GM23338 (cell line): ENCODE data around the gene PYM1. TPM values are rescaled to one million over a fixed set of nuclear protein-coding genes. Genes with fewer than 3 reads are reported as not detected.

ENCODE experiments used
- ATAC-seq: fragments of 200-7000 bp; cut with Tn5 transposase; 3 replicates; pipeline ENCODE4 v1.9.1; 2020
- DNase-seq: peaks from one replicate; pipeline ENCODE4 v3.0.0-alpha.2; 2015; ENCODE audit warnings: low spot score
- H2AFZ ChIP-seq: fragments of 200-600 bp; sonication (generic); 2 replicates; pipeline ENCODE4 v1.8.0; 2016; ENCODE audit warnings: antibody characterized with exemption, mild to moderate bottlenecking, moderate library complexity
- H3F3A ChIP-seq: fragments of 200-600 bp; sonication (generic); replicated peaks from 2 replicates; pipeline ENCODE4 v1.8.0; 2017; ENCODE audit warnings: antibody characterized with exemption, mixed run types, low read depth
- H3K27ac ChIP-seq: fragments of 200-600 bp; sonication (generic); 2 replicates; pipeline ENCODE4 v1.6.1; 2016; ENCODE audit warnings: low read depth
- H3K27me3 ChIP-seq: fragments of 200-600 bp; sonication (generic); 2 replicates; pipeline ENCODE4 v1.8.0; 2016; ENCODE audit warnings: mild to moderate bottlenecking, mixed run types, moderate library complexity; ENCODE audit not compliant: insufficient read depth
- H3K36me3 ChIP-seq: fragments of 200-600 bp; sonication (generic); 2 replicates; pipeline ENCODE4 v1.8.0; 2016; ENCODE audit warnings: mild to moderate bottlenecking; ENCODE audit not compliant: insufficient read depth
- H3K4me1 ChIP-seq: fragments of 200-600 bp; sonication (generic); 2 replicates; pipeline ENCODE4 v1.8.0; 2016; ENCODE audit warnings: mild to moderate bottlenecking, moderate library complexity; ENCODE audit not compliant: insufficient read depth
- H3K4me2 ChIP-seq: fragments of 200-600 bp; sonication (generic); 2 replicates; pipeline ENCODE4 v1.7.1; 2017; ENCODE audit warnings: mixed run types
- H3K4me3 ChIP-seq: fragments of 200-600 bp; sonication (generic); 2 replicates; pipeline ENCODE4 v1.6.1; 2016; ENCODE audit warnings: mixed run types
- H3K79me2 ChIP-seq: fragments of 200-600 bp; sonication (generic); replicated peaks from 2 replicates; pipeline ENCODE4 v1.8.0; 2017; ENCODE audit warnings: mild to moderate bottlenecking; ENCODE audit not compliant: insufficient read depth
- H3K9me2 ChIP-seq: fragments of 200-600 bp; sonication (generic); 2 replicates; pipeline ENCODE4 v1.8.0; 2017; ENCODE audit not compliant: insufficient read depth
- H4K20me1 ChIP-seq: fragments of 200-600 bp; sonication (generic); replicated peaks from 2 replicates; pipeline ENCODE4 v1.8.0; 2017; ENCODE audit warnings: mild to moderate bottlenecking; ENCODE audit not compliant: insufficient read depth
- H3K27ac Mint-ChIP-seq: 2 replicates; pipeline ENCODE4 v1.8.0; 2020; ENCODE audit warnings: inconsistent platforms, mild to moderate bottlenecking, moderate library complexity, mixed read lengths
- H3K27me3 Mint-ChIP-seq: 3 replicates; pipeline ENCODE4 v1.8.0; 2022; ENCODE audit warnings: low read depth, mild to moderate bottlenecking, moderate library complexity, mixed read lengths, inconsistent platforms; ENCODE audit not compliant: insufficient read depth, poor library complexity
- H3K36me3 Mint-ChIP-seq: 3 replicates; pipeline ENCODE4 v1.8.0; 2021; ENCODE audit warnings: low read depth, mild to moderate bottlenecking, inconsistent platforms, moderate library complexity, mixed read lengths
- H3K4me1 Mint-ChIP-seq: 3 replicates; pipeline ENCODE4 v1.8.0; 2020; ENCODE audit warnings: mild to moderate bottlenecking, inconsistent platforms, mixed read lengths
- H3K4me3 Mint-ChIP-seq: 3 replicates; pipeline ENCODE4 v1.8.0; 2021; ENCODE audit warnings: moderate library complexity, mild to moderate bottlenecking, inconsistent platforms, mixed read lengths
- H3K9me3 Mint-ChIP-seq: 3 replicates; pipeline ENCODE4 v1.8.0; 2020; ENCODE audit warnings: moderate library complexity, mild to moderate bottlenecking, inconsistent platforms, mixed read lengths
- CREB1 ChIP-seq: fragments of 250-450 bp; sonication (Bioruptor Pico); IDR thresholded peaks from 2 replicates; pipeline ENCODE4 v1.5.0; 2020; ENCODE audit warnings: low read depth, mild to moderate bottlenecking, moderate library complexity
- EZH2phosphoT487 ChIP-seq: fragments of 200-600 bp; sonication (generic); IDR thresholded peaks from one replicate; pipeline ENCODE4 v1.8.1; 2018; ENCODE audit warnings: antibody characterized with exemption; ENCODE audit not compliant: unreplicated experiment
- polyA plus RNA-seq: library from polyadenylated mRNA; unstranded; fragments of >200 nt; fragmentation: Nextera tagmentation; extraction: Ambion mirVana; gene quantifications from 2 replicates; pipeline ENCODE4 v1.2.1, GENCODE V29; 2016
- total RNA-seq: library from RNA; depleted of rRNA; stranded (reverse); fragments of >200 nt; shearing (Covaris generic); gene quantifications from 2 replicates; pipeline ENCODE4 v1.2.3, GENCODE V29; 2014
- TF ChIP-seq, protein P1 (sequence below): fragments of 250-450 bp; sonication (Bioruptor Pico); IDR thresholded peaks from 2 replicates; pipeline ENCODE4 v1.5.0; 2020; ENCODE audit warnings: mild to moderate bottlenecking, moderate library complexity
- TF ChIP-seq, protein P2 (sequence below): IDR thresholded peaks from one replicate; pipeline ENCODE4 v1.6.1; 2018; ENCODE audit warnings: antibody characterized with exemption; ENCODE audit not compliant: unreplicated experiment

The PYM1 gene
- total and polyA plus RNA-seq, 2 experiments from 2014 or later = 70.2 to 150 TPM

DNA sequence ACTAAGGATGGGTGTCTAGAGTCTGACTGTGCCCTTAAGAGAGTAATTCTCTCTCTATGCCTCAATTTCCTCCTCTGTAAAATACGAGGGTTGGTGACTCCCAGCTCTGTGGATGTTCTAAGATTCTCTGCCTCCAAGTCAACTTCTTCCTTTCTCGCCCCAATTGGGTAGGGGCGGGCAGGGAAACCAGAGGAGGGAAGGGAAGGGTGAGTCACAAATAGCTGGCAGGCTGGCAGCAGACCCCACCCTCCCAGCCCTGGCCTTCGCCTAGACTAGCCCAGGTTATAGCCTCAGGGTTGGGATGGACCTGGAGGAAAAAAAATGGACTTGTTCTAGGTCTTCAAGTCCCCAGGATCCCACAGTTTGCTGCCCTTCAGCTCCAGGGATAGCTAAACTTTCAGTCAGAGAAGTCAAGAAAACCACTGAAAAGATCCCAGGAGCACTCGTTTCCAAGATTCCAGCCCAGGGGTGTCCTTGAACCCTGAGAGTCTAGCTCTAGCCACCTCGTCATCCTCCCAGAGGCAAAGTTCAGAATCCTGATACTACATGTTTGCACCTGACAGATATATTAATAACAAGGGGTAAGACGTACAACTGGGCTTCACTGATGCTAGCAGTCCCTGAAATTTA lies 5.6 kb upstream of the PYM1 start:
- DNase-seq = no peak
- H2AFZ ChIP-seq = no peak overlapping the region
- ATAC-seq = no peak
- peak overlapping the region; percentile 86 for H3K4me2 ChIP-seq
- peaks cover 28% of the 10 kb centered on the region for H3K4me1 Mint-ChIP-seq
- H3F3A ChIP-seq = peaks cover 5% of the 10 kb centered on the region; the same call in 1 of the 2 replicates
- H3K4me1 ChIP-seq = peaks cover 40% of the 10 kb centered on the region
- no peak overlapping the region for H3K27ac ChIP-seq
- no peaks in the 10 kb centered on the region for H3K9me3 Mint-ChIP-seq
- H3K27me3 ChIP-seq = peaks cover 43% of the 10 kb centered on the region
- no peak overlapping the region for H3K4me3 ChIP-seq
- H3K27ac Mint-ChIP-seq = no peak overlapping the region
- H3K4me3 Mint-ChIP-seq = no peak overlapping the region
- H3K27me3 Mint-ChIP-seq = peaks cover 27% of the 10 kb centered on the region
- H3K79me2 ChIP-seq = no peaks in the 10 kb centered on the region
- H3K36me3 Mint-ChIP-seq = no peaks in the 10 kb centered on the region; the same call in 2 of the 3 replicates
- no peaks in the 10 kb centered on the region for H3K9me2 ChIP-seq
- H4K20me1 ChIP-seq = no peaks in the 10 kb centered on the region
- no peaks in the 10 kb centered on the region for H3K36me3 ChIP-seq
- TF ChIP-seq, protein P1, sequence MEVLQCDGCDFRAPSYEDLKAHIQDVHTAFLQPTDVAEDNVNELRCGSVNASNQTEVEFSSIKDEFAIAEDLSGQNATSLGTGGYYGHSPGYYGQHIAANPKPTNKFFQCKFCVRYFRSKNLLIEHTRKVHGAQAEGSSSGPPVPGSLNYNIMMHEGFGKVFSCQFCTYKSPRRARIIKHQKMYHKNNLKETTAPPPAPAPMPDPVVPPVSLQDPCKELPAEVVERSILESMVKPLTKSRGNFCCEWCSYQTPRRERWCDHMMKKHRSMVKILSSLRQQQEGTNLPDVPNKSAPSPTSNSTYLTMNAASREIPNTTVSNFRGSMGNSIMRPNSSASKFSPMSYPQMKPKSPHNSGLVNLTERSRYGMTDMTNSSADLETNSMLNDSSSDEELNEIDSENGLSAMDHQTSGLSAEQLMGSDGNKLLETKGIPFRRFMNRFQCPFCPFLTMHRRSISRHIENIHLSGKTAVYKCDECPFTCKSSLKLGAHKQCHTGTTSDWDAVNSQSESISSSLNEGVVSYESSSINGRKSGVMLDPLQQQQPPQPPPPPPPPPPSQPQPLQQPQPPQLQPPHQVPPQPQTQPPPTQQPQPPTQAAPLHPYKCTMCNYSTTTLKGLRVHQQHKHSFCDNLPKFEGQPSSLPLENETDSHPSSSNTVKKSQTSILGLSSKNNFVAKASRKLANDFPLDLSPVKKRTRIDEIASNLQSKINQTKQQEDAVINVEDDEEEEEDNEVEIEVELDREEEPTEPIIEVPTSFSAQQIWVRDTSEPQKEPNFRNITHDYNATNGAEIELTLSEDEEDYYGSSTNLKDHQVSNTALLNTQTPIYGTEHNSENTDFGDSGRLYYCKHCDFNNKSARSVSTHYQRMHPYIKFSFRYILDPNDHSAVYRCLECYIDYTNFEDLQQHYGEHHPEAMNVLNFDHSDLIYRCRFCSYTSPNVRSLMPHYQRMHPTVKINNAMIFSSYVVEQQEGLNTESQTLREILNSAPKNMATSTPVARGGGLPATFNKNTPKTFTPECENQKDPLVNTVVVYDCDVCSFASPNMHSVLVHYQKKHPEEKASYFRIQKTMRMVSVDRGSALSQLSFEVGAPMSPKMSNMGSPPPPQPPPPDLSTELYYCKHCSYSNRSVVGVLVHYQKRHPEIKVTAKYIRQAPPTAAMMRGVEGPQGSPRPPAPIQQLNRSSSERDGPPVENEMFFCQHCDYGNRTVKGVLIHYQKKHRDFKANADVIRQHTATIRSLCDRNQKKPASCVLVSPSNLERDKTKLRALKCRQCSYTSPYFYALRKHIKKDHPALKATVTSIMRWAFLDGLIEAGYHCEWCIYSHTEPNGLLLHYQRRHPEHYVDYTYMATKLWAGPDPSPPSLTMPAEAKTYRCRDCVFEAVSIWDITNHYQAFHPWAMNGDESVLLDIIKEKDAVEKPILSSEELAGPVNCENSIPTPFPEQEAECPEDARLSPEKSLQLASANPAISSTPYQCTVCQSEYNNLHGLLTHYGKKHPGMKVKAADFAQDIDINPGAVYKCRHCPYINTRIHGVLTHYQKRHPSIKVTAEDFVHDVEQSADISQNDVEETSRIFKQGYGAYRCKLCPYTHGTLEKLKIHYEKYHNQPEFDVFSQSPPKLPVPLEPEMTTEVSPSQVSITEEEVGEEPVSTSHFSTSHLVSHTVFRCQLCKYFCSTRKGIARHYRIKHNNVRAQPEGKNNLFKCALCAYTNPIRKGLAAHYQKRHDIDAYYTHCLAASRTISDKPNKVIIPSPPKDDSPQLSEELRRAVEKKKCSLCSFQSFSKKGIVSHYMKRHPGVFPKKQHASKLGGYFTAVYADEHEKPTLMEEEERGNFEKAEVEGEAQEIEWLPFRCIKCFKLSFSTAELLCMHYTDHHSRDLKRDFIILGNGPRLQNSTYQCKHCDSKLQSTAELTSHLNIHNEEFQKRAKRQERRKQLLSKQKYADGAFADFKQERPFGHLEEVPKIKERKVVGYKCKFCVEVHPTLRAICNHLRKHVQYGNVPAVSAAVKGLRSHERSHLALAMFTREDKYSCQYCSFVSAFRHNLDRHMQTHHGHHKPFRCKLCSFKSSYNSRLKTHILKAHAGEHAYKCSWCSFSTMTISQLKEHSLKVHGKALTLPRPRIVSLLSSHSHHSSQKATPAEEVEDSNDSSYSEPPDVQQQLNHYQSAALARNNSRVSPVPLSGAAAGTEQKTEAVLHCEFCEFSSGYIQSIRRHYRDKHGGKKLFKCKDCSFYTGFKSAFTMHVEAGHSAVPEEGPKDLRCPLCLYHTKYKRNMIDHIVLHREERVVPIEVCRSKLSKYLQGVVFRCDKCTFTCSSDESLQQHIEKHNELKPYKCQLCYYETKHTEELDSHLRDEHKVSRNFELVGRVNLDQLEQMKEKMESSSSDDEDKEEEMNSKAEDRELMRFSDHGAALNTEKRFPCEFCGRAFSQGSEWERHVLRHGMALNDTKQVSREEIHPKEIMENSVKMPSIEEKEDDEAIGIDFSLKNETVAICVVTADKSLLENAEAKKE (CRISPR knock-in tag) = no peak

DNA sequence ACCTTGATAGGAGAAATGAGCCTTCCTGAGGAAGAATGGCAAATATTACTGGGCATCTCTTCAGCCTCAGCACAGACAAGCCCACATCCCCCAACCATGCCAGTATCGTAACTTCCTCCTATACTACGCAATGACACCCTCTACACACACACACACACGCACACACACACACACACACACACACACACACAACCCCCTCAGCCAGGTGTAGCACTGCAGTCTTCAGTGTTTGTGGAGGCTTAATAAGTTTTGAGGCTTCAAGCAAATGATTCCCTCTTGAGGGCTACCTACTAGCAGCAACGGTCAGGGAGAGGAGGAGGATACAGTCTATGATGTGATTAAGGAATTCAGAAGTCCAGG lies 4.8 kb upstream of the PYM1 start:
- peak overlapping the region; percentile 85 for H2AFZ ChIP-seq
- no peaks in the 10 kb centered on the region for H3K36me3 ChIP-seq
- H3K4me3 ChIP-seq = peak overlapping the region; percentile 75
- H3K4me1 ChIP-seq = peaks cover 42% of the 10 kb centered on the region
- Mint-ChIP-seq H3K27ac (no peak overlapping the region), H3K4me1 (peaks cover 28% of the 10 kb centered on the region), H3K9me3 (no peaks in the 10 kb centered on the region; the same call in 2 of the 3 replicates), H3K27me3 (peaks cover 27% of the 10 kb centered on the region), H3K4me3 (peak overlapping the region; percentile 81), H3K36me3 (no peaks in the 10 kb centered on the region; the same call in 2 of the 3 replicates)
- no peaks in the 10 kb centered on the region for H3K79me2 ChIP-seq
- peak overlapping the region; percentile 86 for H3K4me2 ChIP-seq
- no peak for ATAC-seq
- TF ChIP-seq, protein P2, sequence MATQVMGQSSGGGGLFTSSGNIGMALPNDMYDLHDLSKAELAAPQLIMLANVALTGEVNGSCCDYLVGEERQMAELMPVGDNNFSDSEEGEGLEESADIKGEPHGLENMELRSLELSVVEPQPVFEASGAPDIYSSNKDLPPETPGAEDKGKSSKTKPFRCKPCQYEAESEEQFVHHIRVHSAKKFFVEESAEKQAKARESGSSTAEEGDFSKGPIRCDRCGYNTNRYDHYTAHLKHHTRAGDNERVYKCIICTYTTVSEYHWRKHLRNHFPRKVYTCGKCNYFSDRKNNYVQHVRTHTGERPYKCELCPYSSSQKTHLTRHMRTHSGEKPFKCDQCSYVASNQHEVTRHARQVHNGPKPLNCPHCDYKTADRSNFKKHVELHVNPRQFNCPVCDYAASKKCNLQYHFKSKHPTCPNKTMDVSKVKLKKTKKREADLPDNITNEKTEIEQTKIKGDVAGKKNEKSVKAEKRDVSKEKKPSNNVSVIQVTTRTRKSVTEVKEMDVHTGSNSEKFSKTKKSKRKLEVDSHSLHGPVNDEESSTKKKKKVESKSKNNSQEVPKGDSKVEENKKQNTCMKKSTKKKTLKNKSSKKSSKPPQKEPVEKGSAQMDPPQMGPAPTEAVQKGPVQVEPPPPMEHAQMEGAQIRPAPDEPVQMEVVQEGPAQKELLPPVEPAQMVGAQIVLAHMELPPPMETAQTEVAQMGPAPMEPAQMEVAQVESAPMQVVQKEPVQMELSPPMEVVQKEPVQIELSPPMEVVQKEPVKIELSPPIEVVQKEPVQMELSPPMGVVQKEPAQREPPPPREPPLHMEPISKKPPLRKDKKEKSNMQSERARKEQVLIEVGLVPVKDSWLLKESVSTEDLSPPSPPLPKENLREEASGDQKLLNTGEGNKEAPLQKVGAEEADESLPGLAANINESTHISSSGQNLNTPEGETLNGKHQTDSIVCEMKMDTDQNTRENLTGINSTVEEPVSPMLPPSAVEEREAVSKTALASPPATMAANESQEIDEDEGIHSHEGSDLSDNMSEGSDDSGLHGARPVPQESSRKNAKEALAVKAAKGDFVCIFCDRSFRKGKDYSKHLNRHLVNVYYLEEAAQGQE = no peak
- TF ChIP-seq EZH2phosphoT487 (no peak), CREB1 (CRISPR knock-in tag) (peak; percentile 38)
- H3F3A ChIP-seq = peaks cover 6% of the 10 kb centered on the region
- no peaks in the 10 kb centered on the region for H3K9me2 ChIP-seq
- no peaks in the 10 kb centered on the region for H4K20me1 ChIP-seq
- no peak overlapping the region for H3K27ac ChIP-seq
- H3K27me3 ChIP-seq = peaks cover 43% of the 10 kb centered on the region
- DNase-seq = no peak
